Caco-2 (cell line): Measurements from ENCODE around the gene ZNF774. TPM values are rescaled to one million over a fixed set of nuclear protein-coding genes. Genes with fewer than 3 reads are reported as not detected.
"Not testable (repeated sequence)": the region's sequence is repeated elsewhere in the genome, so short reads cannot be mapped to it uniquely, and the experiment has no call there.

ENCODE experiments used
- Bru-seq: library from RNA; stranded (reverse); fragments of 400-500 nt; gene quantifications from one replicate; lab custom pipeline; 2021; lab: Mats Ljungman, UMichigan
- BruChase-seq, 2 experiments: library from RNA; stranded (reverse); fragments of 400-500 nt; gene quantifications; one replicate each; lab custom pipeline; 2021; lab: Mats Ljungman, UMichigan
- BruUV-seq: library from RNA; stranded (reverse); fragments of 400-500 nt; replicated peaks from 2 replicates; lab custom pipeline; 2021; lab: Mats Ljungman, UMichigan
- CTCF ChIA-PET: fragments of 300-600 bp; sonication (Branson Sonifier 250); formaldehyde crosslinking; loops from one replicate; lab custom pipeline; 2022; ENCODE audit warnings: antibody characterized with exemption; lab: Charles Lee
- POLR2A ChIA-PET: fragments of 300-600 bp; sonication (Branson Sonifier 250); formaldehyde crosslinking; loops from one replicate; lab custom pipeline; 2022; ENCODE audit warnings: antibody characterized with exemption; lab: Charles Lee
- DNase-seq, 2 experiments: peaks; one replicate each; pipeline versions ENCODE4 v3.0.0 to v3.0.0-alpha.2; 2020 to 2022
- H3K27me3 ChIP-seq: replicated peaks from 2 replicates; pipeline ENCODE4 v1.6.0; 2011; ENCODE audit warnings: low read length; ENCODE audit not compliant: control insufficient read depth, insufficient read depth
- H3K36me3 ChIP-seq: 2 replicates; pipeline ENCODE4 v1.5.1; 2011; ENCODE audit warnings: low read length; ENCODE audit not compliant: control insufficient read depth, insufficient read depth
- H3K4me1 ChIP-seq: fragments of 250-450 bp; sonication (Bioruptor Pico); 2 replicates; pipeline ENCODE4 v1.5.1; 2020; ENCODE audit warnings: mild to moderate bottlenecking
- H3K4me3 ChIP-seq: 2 replicates; pipeline ENCODE4 v1.5.1; 2011; ENCODE audit warnings: low read depth, mild to moderate bottlenecking, control low read depth, low read length
- H3K9me3 ChIP-seq: fragments of 250-450 bp; sonication (Bioruptor Pico); 2 replicates; pipeline ENCODE4 v1.5.1; 2020; ENCODE audit warnings: mild to moderate bottlenecking, moderate library complexity
- H3K27ac Mint-ChIP-seq: one replicate; pipeline ENCODE4 v1.8.0; 2022; ENCODE audit warnings: mixed read lengths; ENCODE audit not compliant: unreplicated experiment
- H3K27me3 Mint-ChIP-seq: one replicate; pipeline ENCODE4 v1.8.0; 2022; ENCODE audit warnings: mixed read lengths; ENCODE audit not compliant: insufficient read depth, unreplicated experiment
- H3K36me3 Mint-ChIP-seq: one replicate; pipeline ENCODE4 v1.8.0; 2022; ENCODE audit warnings: mild to moderate bottlenecking, mixed read lengths; ENCODE audit not compliant: insufficient read depth, unreplicated experiment
- H3K4me1 Mint-ChIP-seq: one replicate; pipeline ENCODE4 v1.8.0; 2022; ENCODE audit warnings: low read depth, mixed read lengths; ENCODE audit not compliant: unreplicated experiment
- H3K4me3 Mint-ChIP-seq: one replicate; pipeline ENCODE4 v1.8.0; 2022; ENCODE audit warnings: mild to moderate bottlenecking, moderate library complexity, mixed read lengths; ENCODE audit not compliant: unreplicated experiment
- H3K9me3 Mint-ChIP-seq: one replicate; pipeline ENCODE4 v1.8.0; 2022; ENCODE audit warnings: mixed read lengths; ENCODE audit not compliant: unreplicated experiment
- intact Hi-C: fragments of 100-400 bp; cut with micrococcal nuclease; formaldehyde crosslinking; loops from one replicate; pipeline ENCODE4 v1.10.0; 2022; ENCODE audit not compliant: unreplicated experiment
- long read RNA-seq: library from polyadenylated mRNA; stranded (forward); transcript quantifications from one replicate; pipeline ENCODE4 v2.0.0, GENCODE V29; 2022
- total RNA-seq: library from RNA; stranded (reverse); gene quantifications from 2 replicates; pipeline ENCODE4 v1.2.3, GENCODE V29; 2022
- TF ChIP-seq, protein P1 (sequence below), 2 experiments: fragments of 200-600 bp in 1 of 2; IDR thresholded peaks; 1 replicate in 1 of 2; 2 replicates in 1 of 2; pipeline versions ENCODE4 v1.5.1 to v1.8.0; 2011 to 2022; ENCODE audit warnings: antibody characterized with exemption in 1 of 2, control low read depth in 1 of 2, inconsistent platforms in 1 of 2, low read depth in 1 of 2, low read length in 1 of 2, mild to moderate bottlenecking in 1 of 2, moderate library complexity in 1 of 2; ENCODE audit not compliant: insufficient read depth in 1 of 2, severe bottlenecking in 1 of 2, unreplicated experiment in 1 of 2

ZNF774 gene
- 9.4 and 11.9 TPM in 2 replicates for total RNA-seq
- percentile 66 among the genes with signal in this experiment for Bru-seq, nascent RNA
- percentile 68 among the genes with signal in this experiment for BruChase-seq, experiment 1, labeled RNA remaining after a 2-hour chase
- BruChase-seq, experiment 2, labeled RNA remaining after a 6-hour chase, result percentile 58 among the genes with signal in this experiment
- long read RNA-seq, transcript ZNF774-201 (4 exons, 3,202 nt), result major isoform, 6 of 11 reads
- long read RNA-seq, partial matches to known transcripts, result 1 of 11 reads
- long read RNA-seq, other reads (novel, unspliced or antisense), result 3 of 11 reads

DNA sequence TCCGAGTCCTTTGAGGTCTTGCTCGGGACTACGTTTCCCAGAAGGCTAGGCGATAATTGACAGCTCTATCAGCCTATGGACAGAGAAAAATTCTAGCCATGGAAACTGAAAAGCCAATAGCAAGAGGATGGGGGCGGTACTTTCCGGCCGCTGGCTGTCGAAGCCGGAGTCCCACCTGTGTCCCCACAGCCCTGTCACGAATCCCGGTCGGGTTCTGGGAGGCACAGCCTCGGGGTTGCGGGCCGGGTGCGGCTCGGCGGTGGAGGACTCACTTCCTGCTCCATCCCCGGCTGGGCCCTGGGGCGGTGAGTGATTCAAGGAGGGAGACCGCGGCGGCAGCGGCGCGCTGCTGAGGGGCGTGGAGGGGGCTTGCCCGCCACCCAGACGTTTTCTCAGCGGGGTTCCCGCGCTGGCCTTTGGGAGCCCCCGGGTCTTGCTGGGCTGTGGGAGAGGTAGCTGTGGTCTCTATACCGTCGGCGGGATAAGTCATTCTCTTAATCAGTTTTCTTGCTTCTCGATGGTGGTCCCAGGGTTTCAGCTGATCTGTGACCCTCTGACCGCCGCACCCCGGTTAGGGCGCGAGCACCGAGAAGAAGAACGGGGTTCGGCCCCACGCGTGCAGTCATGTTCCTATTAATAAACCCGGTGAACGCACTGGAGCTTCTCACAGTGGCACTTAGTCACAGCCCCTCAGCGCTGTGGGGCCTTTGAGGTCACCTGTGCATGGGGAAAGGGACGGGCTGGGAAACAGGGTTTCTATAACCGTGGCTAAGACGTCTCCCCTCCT is at the start of gene ZNF774:
Gene ZNF774, plus strand, starts transcription at position 178 of the 787 bp plus-strand sequence. CDS start 2,377 bp downstream, outside the sequence.
- Mint-ChIP-seq H3K27ac (peak within 1 kb of the TSS; percentile 85), H3K9me3 (no peaks in the 10 kb centered on the region), H3K4me1 (no peaks in the 10 kb centered on the region), H3K27me3 (no peaks in the 10 kb centered on the region), H3K36me3 (peaks cover 19% of the 10 kb centered on the region), H3K4me3 (peak within 1 kb of the TSS; percentile 91)
- peaks cover 4% of the 10 kb centered on the region; the same call in 1 of the 2 replicates for H3K4me1 ChIP-seq
- POLR2A ChIA-PET, result interaction anchor here (0.5 to 1.7 kb wide), 3 partner anchors 23 to 61 kb away, joined by 3 to 18 read pairs (median 5); partner anchors contain the start of gene IQGAP1
- no peaks in the 10 kb centered on the region for H3K9me3 ChIP-seq
- DNase-seq, result peak; percentile 95 to 97
- no peaks in the 10 kb centered on the region for H3K27me3 ChIP-seq
- intact Hi-C loops, result loop anchor here (1.0 kb wide), 1 partner anchor 18 kb away; no protein-coding TSS in a partner anchor
- H3K4me3 ChIP-seq, result peak within 1 kb of the TSS; percentile 64
- TSS peak; percentile 65 for BruUV-seq
- no peaks in the 10 kb centered on the region; the same call in 1 of the 2 replicates for H3K36me3 ChIP-seq
- TF ChIP-seq, protein P1, sequence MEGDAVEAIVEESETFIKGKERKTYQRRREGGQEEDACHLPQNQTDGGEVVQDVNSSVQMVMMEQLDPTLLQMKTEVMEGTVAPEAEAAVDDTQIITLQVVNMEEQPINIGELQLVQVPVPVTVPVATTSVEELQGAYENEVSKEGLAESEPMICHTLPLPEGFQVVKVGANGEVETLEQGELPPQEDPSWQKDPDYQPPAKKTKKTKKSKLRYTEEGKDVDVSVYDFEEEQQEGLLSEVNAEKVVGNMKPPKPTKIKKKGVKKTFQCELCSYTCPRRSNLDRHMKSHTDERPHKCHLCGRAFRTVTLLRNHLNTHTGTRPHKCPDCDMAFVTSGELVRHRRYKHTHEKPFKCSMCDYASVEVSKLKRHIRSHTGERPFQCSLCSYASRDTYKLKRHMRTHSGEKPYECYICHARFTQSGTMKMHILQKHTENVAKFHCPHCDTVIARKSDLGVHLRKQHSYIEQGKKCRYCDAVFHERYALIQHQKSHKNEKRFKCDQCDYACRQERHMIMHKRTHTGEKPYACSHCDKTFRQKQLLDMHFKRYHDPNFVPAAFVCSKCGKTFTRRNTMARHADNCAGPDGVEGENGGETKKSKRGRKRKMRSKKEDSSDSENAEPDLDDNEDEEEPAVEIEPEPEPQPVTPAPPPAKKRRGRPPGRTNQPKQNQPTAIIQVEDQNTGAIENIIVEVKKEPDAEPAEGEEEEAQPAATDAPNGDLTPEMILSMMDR (IDR thresholded peaks at IDR 0.05; ENCODE audit: insufficient read depth in 1 of 2, low read depth in 1 of 2, low read length in 1 of 2, severe bottlenecking in 1 of 2, unreplicated experiment in 1 of 2), result no peak
- CTCF ChIA-PET, result interaction anchor here (0.6 to 1.9 kb wide), 3 partner anchors 32 to 210 kb away, joined by 3 to 5 read pairs (median 3); no protein-coding TSS in a partner anchor

DNA sequence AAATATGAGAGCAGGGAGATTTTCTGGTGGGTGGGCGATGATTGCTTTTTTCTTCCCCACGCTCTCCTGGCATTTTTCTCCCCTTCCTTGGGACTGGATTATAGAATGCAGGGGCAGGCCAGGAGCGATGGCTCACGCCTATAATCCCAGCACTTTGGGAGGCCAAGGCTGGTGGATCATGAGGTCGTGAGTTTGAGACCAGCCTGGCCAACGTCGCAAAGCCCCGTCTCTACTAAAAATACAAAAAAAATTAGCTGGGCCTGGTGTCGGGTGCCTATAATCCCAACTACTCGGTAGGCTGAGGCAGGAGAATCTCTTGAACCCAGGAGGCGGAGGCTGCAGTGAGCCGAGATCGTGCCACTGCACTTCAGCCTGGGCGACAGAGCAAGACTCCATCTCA is 46.7 kb upstream of the ZNF774 start:
- intact Hi-C loops, H3K4me1 ChIP-seq, POLR2A ChIA-PET, H3K27me3 Mint-ChIP-seq, H3K27me3 ChIP-seq, H3K27ac Mint-ChIP-seq, H3K9me3 Mint-ChIP-seq, DNase-seq, H3K36me3 ChIP-seq, H3K4me3 Mint-ChIP-seq, H3K4me3 ChIP-seq, H3K9me3 ChIP-seq, H3K36me3 Mint-ChIP-seq, BruUV-seq, H3K4me1 Mint-ChIP-seq: not testable (repeated sequence)
- CTCF ChIA-PET, result interaction anchor here (1.3 kb wide), 1 partner anchor 12 kb away, joined by 6 read pairs; no protein-coding TSS in a partner anchor

DNA sequence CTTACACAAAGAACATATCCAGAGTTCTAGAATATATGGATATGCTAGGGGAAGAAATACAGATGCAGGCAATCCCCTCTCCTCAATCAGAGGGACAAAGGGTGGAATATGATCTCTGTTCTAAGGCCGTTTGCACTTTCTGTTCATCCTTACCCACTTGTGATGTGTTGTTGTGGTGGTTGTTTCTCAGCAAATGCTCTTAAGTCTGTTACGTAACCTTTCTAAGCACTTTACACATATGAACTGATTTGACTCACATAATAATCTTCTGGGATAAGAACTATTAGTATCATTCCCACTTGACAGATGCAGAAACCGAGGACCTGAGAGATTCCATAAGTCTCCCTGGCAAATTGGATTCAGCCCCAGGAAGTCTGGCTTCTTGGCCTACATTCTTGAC is 46.2 kb upstream of the ZNF774 start:
- DNase-seq, result no peak
- Histone ChIP-seq H3K4me3 (no peak overlapping the region), H3K4me1 (no peaks in the 10 kb centered on the region), H3K27me3 (no peaks in the 10 kb centered on the region), H3K9me3 (no peaks in the 10 kb centered on the region), H3K36me3 (no peaks in the 10 kb centered on the region)
- TF ChIP-seq, protein P1 (IDR thresholded peaks at IDR 0.05; ENCODE audit: insufficient read depth in 1 of 2, low read depth in 1 of 2, low read length in 1 of 2, severe bottlenecking in 1 of 2, unreplicated experiment in 1 of 2), result no peak
- H3K4me3 Mint-ChIP-seq, result no peak overlapping the region
- ChIA-PET POLR2A (no interaction called here), CTCF (interaction anchor here (1.3 kb wide), 1 partner anchor 12 kb away, joined by 4 read pairs; no protein-coding TSS in a partner anchor)
- no peaks in the 10 kb centered on the region for H3K27me3 Mint-ChIP-seq
- H3K27ac Mint-ChIP-seq, result no peak overlapping the region
- peaks cover 5% of the 10 kb centered on the region for H3K36me3 Mint-ChIP-seq
- intact Hi-C loops, result no loop called here
- H3K4me1 Mint-ChIP-seq, result peaks cover 7% of the 10 kb centered on the region
- no TSS peak for BruUV-seq
- H3K9me3 Mint-ChIP-seq, result no peaks in the 10 kb centered on the region
